ENCODE measurements around the gene DNAH9. TPM values are rescaled to one million over a fixed set of nuclear protein-coding genes. Genes with fewer than 3 reads are reported as not detected.
"Not testable (repeated sequence)": the region's sequence is repeated elsewhere in the genome, so short reads cannot be mapped to it uniquely, and the experiment has no call there.

DNAH9 gene
- total RNA-seq, 1 experiment from 2014 or later = 0.22 TPM

- WGBS (ENCODE audit: extremely low coverage, insufficient read length, low lambda C conversion rate) = no CpG with 5 or more reads among the region's 6 CpGs
- H3K79me1 ChIP-seq (ENCODE audit: insufficient read depth, low read depth, low read length, poor library complexity, severe bottlenecking) = no peaks in the 10 kb centered on the region
- Mint-ChIP-seq H3K27ac (no peak overlapping the region), H3K9me3 (peaks cover 13% of the 10 kb centered on the region in 2 experiments), H3K4me1 (peaks cover 8% of the 10 kb centered on the region in 2 experiments), H3K36me3 (ENCODE audit: insufficient read depth in 1 of 3, low read depth in 3 of 3) (peaks cover 5 to 13% (median 9%) of the 10 kb centered on the region in 3 experiments), H3K4me3 (no peak overlapping the region), H3K27me3 (ENCODE audit: low read depth) (no peaks in the 10 kb centered on the region)
- no peaks in the 10 kb centered on the region; the same call in 1 of the 2 replicates for H3K4me1 ChIP-seq (ENCODE audit: insufficient read depth, low read length)
- no peaks in the 10 kb centered on the region for H3K79me2 ChIP-seq (ENCODE audit: insufficient read depth, low read length)
- H4K8ac ChIP-seq (replicated peaks; ENCODE audit: insufficient read length, low read depth, low read length) = no peak overlapping the region
- no peak overlapping the region for H3K27ac ChIP-seq (ENCODE audit: insufficient read length, low read depth, low read length)
- H3K9ac ChIP-seq (ENCODE audit: extremely low read depth, insufficient read length, low read length) = no peak overlapping the region
- no peak overlapping the region for H3K14ac ChIP-seq (ENCODE audit: insufficient read depth, low read length)
- no peak overlapping the region for H3K56ac ChIP-seq (ENCODE audit: insufficient read length, low read depth, low read length)
- no peak overlapping the region for H2BK120ac ChIP-seq (ENCODE audit: low read depth, low read length, poor library complexity, severe bottlenecking)
- H4K5ac ChIP-seq (ENCODE audit: insufficient read length, low read depth, low read length) = no peak overlapping the region
- H2BK5ac ChIP-seq (ENCODE audit: insufficient read length, low read length) = no peak overlapping the region
- H3K18ac ChIP-seq (ENCODE audit: insufficient read length, low read depth, low read length) = no peak overlapping the region
- no peak overlapping the region for H2BK12ac ChIP-seq (ENCODE audit: insufficient read length, low read depth, low read length)
- no peaks in the 10 kb centered on the region for H4K20me1 ChIP-seq (ENCODE audit: control insufficient read depth, insufficient read depth, insufficient read length)
- no peak overlapping the region for H2BK20ac ChIP-seq (ENCODE audit: low read depth, low read length, poor library complexity, severe bottlenecking)
- H2AFZ ChIP-seq (ENCODE audit: low read length) = no peak overlapping the region
- H3K23me2 ChIP-seq (ENCODE audit: insufficient read length, low read depth, low read length, poor library complexity, severe bottlenecking) = no peaks in the 10 kb centered on the region
- no peak for DNase-seq
- no peak overlapping the region for H3T11ph ChIP-seq (ENCODE audit: low read length)
- no peak overlapping the region for H3K4ac ChIP-seq (ENCODE audit: low read depth, low read length)
- TF ChIP-seq CTCF (conservative IDR thresholded peaks at IDR 0.05) = no peak
- H4K91ac ChIP-seq (ENCODE audit: insufficient read length, low read depth, low read length) = no peak overlapping the region
- no peaks in the 10 kb centered on the region for H3K27me3 ChIP-seq (ENCODE audit: insufficient read depth, low read length)
- H3K4me2 ChIP-seq (ENCODE audit: insufficient read depth, insufficient read length, low read length) = no peak overlapping the region
- no peak overlapping the region for H2AK5ac ChIP-seq (ENCODE audit: insufficient read length, low read length)
- H3K9me3 ChIP-seq (ENCODE audit: control insufficient read depth, low read depth, low read length) = peaks cover 12% of the 10 kb centered on the region
- H3K23ac ChIP-seq (ENCODE audit: insufficient read length, low read depth, low read length) = no peak overlapping the region
- H2BK15ac ChIP-seq (ENCODE audit: low read depth, low read length) = no peak overlapping the region
Measured at GRCh38 chr17:11948789-11949188, 350.5 kb downstream of the DNAH9 start.

GRCh38 chr17:11949571-11949970, 351.3 kb downstream of the DNAH9 start:
- Mint-ChIP-seq H3K36me3 (ENCODE audit: insufficient read depth in 1 of 3, low read depth in 3 of 3) (peaks cover 10 to 20% (median 13%) of the 10 kb centered on the region in 3 experiments), H3K9me3 (peaks cover 21% of the 10 kb centered on the region in 2 experiments)
- not testable (repeated sequence) for H2AK5ac ChIP-seq (ENCODE audit: insufficient read length, low read length); H3T11ph ChIP-seq (ENCODE audit: low read length); H4K8ac ChIP-seq (replicated peaks; ENCODE audit: insufficient read length, low read depth, low read length); H3K79me1 ChIP-seq (ENCODE audit: insufficient read depth, low read depth, low read length, poor library complexity, severe bottlenecking); H3K27me3 Mint-ChIP-seq (ENCODE audit: low read depth); H3K23me2 ChIP-seq (ENCODE audit: insufficient read length, low read depth, low read length, poor library complexity, severe bottlenecking); H3K14ac ChIP-seq (ENCODE audit: insufficient read depth, low read length); H3K27me3 ChIP-seq (ENCODE audit: insufficient read depth, low read length); DNase-seq; H4K20me1 ChIP-seq (ENCODE audit: control insufficient read depth, insufficient read depth, insufficient read length); H3K4me3 Mint-ChIP-seq; H2AFZ ChIP-seq (ENCODE audit: low read length); H3K18ac ChIP-seq (ENCODE audit: insufficient read length, low read depth, low read length); H3K27ac Mint-ChIP-seq; H2BK20ac ChIP-seq (ENCODE audit: low read depth, low read length, poor library complexity, severe bottlenecking); H3K9ac ChIP-seq (ENCODE audit: extremely low read depth, insufficient read length, low read length); H2BK15ac ChIP-seq (ENCODE audit: low read depth, low read length); H3K4ac ChIP-seq (ENCODE audit: low read depth, low read length); H4K5ac ChIP-seq (ENCODE audit: insufficient read length, low read depth, low read length); H3K23ac ChIP-seq (ENCODE audit: insufficient read length, low read depth, low read length); H3K79me2 ChIP-seq (ENCODE audit: insufficient read depth, low read length); H3K56ac ChIP-seq (ENCODE audit: insufficient read length, low read depth, low read length); H3K27ac ChIP-seq (ENCODE audit: insufficient read length, low read depth, low read length); H4K91ac ChIP-seq (ENCODE audit: insufficient read length, low read depth, low read length); H2BK120ac ChIP-seq (ENCODE audit: low read depth, low read length, poor library complexity, severe bottlenecking); H3K4me1 ChIP-seq (ENCODE audit: insufficient read depth, low read length); H2BK12ac ChIP-seq (ENCODE audit: insufficient read length, low read depth, low read length); H3K4me1 Mint-ChIP-seq; H3K4me2 ChIP-seq (ENCODE audit: insufficient read depth, insufficient read length, low read length); H2BK5ac ChIP-seq (ENCODE audit: insufficient read length, low read length)
- WGBS (ENCODE audit: extremely low coverage, insufficient read length, low lambda C conversion rate) = no CpG with 5 or more reads among the region's 1 CpG
- H3K9me3 ChIP-seq (ENCODE audit: control insufficient read depth, low read depth, low read length) = peaks cover 12% of the 10 kb centered on the region
